ENCODE data around the gene KCNK7.
A peak's percentile ranks its signal among the peaks of the same experiment; 100 is the strongest.

KCNK7 gene

GRCh38 chr11:65617136-65617850 lies 21.7 kb upstream of the KCNK7 start:
- no peak for TF ChIP-seq Cebpa-rat (IDR thresholded peaks at IDR 0.05)
- H3K4me3 ChIP-seq: peak overlapping the region; percentile 78 to 98 (median 91)
- H3K27me3 ChIP-seq: no peaks in the 10 kb centered on the region
- H3K36me3 ChIP-seq: peaks cover 52 to 65% (median 62%) of the 10 kb centered on the region in 11 experiments
- no peaks in the 10 kb centered on the region for H3K9me3 ChIP-seq (replicated peaks in 1 of 11)
- peak overlapping the region in 9 of 11 experiments; percentile 72 to 90 (median 84); a peak in 11 of 22 replicates for H3K27ac ChIP-seq
- peaks cover 34 to 46% (median 40%) of the 10 kb centered on the region in 10 experiments for H3K4me1 ChIP-seq
- peak overlapping the region; percentile 91 to 100 (median 98) for H3K4me2 ChIP-seq
- H4K20me1 ChIP-seq: peaks cover 17 to 80% (median 72%) of the 10 kb centered on the region in 11 experiments; a peak in 21 of 22 replicates
- peak overlapping the region; percentile 76 to 93 (median 89) for H3K9ac ChIP-seq

- Histone ChIP-seq H3K27me3 (no peaks in the 10 kb centered on the region), H3K27ac (peak overlapping the region; percentile 64 to 90 (median 83); a peak in 21 of 22 replicates)
Observed at GRCh38 chr11:65616575-65617001, 21.0 kb upstream of the KCNK7 start.

GRCh38 chr11:65615950-65616574 lies 20.5 kb upstream of the KCNK7 start:
- H3K27ac ChIP-seq: peak overlapping the region; percentile 64 to 90 (median 83); a peak in 21 of 22 replicates
- H3K27me3 ChIP-seq: no peaks in the 10 kb centered on the region
- peak overlapping the region; percentile 78 to 98 (median 91) for H3K4me3 ChIP-seq
- H3K9me3 ChIP-seq (replicated peaks in 1 of 11): no peaks in the 10 kb centered on the region
- peak overlapping the region; percentile 91 to 100 (median 98) for H3K4me2 ChIP-seq
- H3K36me3 ChIP-seq: peaks cover 40 to 61% (median 55%) of the 10 kb centered on the region in 11 experiments
- TF ChIP-seq Cebpa-rat (IDR thresholded peaks at IDR 0.05): no peak
- peak overlapping the region; percentile 76 to 93 (median 89) for H3K9ac ChIP-seq
- peaks cover 44 to 58% (median 52%) of the 10 kb centered on the region in 10 experiments for H3K4me1 ChIP-seq
- H4K20me1 ChIP-seq: peaks cover 24 to 80% (median 72%) of the 10 kb centered on the region in 11 experiments; a peak in 21 of 22 replicates

More at GRCh38 chr11:65616575-65617001, 21.0 kb upstream of the KCNK7 start:
- Histone ChIP-seq H3K4me3 (peak overlapping the region; percentile 78 to 98 (median 91)), H3K4me2 (peak overlapping the region; percentile 91 to 100 (median 98)), H3K9me3 (replicated peaks in 1 of 11) (no peaks in the 10 kb centered on the region), H3K9ac (peak overlapping the region; percentile 76 to 93 (median 89)), H3K4me1 (peaks cover 41 to 53% (median 47%) of the 10 kb centered on the region in 10 experiments), H4K20me1 (peaks cover 24 to 80% (median 72%) of the 10 kb centered on the region in 11 experiments; a peak in 21 of 22 replicates), H3K36me3 (peaks cover 45 to 64% (median 58%) of the 10 kb centered on the region in 11 experiments)
- TF ChIP-seq Cebpa-rat (IDR thresholded peaks at IDR 0.05): no peak

GRCh38 chr11:65615229-65615949 lies 19.8 kb upstream of the KCNK7 start, which contains the start of gene PCNX3:
Gene PCNX3 (plus strand): TSS chr11:65615776. CDS start chr11:65616312, 536 bp downstream.
- TF ChIP-seq Cebpa-rat (IDR thresholded peaks at IDR 0.05): no peak
- Histone ChIP-seq H4K20me1 (peaks cover 29 to 80% (median 75%) of the 10 kb centered on the region in 11 experiments; a peak in 21 of 22 replicates), H3K4me2 (peak within 1 kb of the TSS; percentile 97 to 100 (median 100)), H3K4me3 (peak within 1 kb of the TSS; percentile 88 to 98 (median 95)), H3K36me3 (peaks cover 35 to 61% (median 55%) of the 10 kb centered on the region in 11 experiments), H3K27ac (peak within 1 kb of the TSS; percentile 64 to 93 (median 89)), H3K27me3 (no peaks in the 10 kb centered on the region), H3K9me3 (replicated peaks in 1 of 11) (no peaks in the 10 kb centered on the region), H3K9ac (peak within 1 kb of the TSS; percentile 89 to 95 (median 92)), H3K4me1 (peaks cover 51 to 65% (median 59%) of the 10 kb centered on the region in 10 experiments)

- H3K4me3 ChIP-seq: peak overlapping the region; percentile 81 to 98 (median 95)
- H3K4me1 ChIP-seq: peaks cover 58 to 67% (median 65%) of the 10 kb centered on the region in 10 experiments
- TF ChIP-seq Cebpa-rat (IDR thresholded peaks at IDR 0.05): no peak
- H3K9me3 ChIP-seq (replicated peaks in 1 of 11): no peaks in the 10 kb centered on the region
- peaks cover 49 to 80% (median 75%) of the 10 kb centered on the region in 11 experiments; a peak in 21 of 22 replicates for H4K20me1 ChIP-seq
- H3K27ac ChIP-seq: peak overlapping the region; percentile 77 to 93 (median 88)
- peak overlapping the region; percentile 97 to 100 (median 100) for H3K4me2 ChIP-seq
- H3K36me3 ChIP-seq: peaks cover 32 to 61% (median 54%) of the 10 kb centered on the region in 11 experiments
- peak overlapping the region; percentile 89 to 95 (median 92) for H3K9ac ChIP-seq
- H3K27me3 ChIP-seq: no peaks in the 10 kb centered on the region
Observed at GRCh38 chr11:65613091-65613928, 17.7 kb upstream of the KCNK7 start.

GRCh38 chr11:65612691-65613090 lies 17.1 kb upstream of the KCNK7 start:
- Histone ChIP-seq H3K9me3 (replicated peaks in 1 of 11) (no peaks in the 10 kb centered on the region), H3K4me2 (peak overlapping the region; percentile 97 to 100 (median 100)), H3K9ac (peak overlapping the region; percentile 89 to 95 (median 92)), H4K20me1 (peaks cover 55 to 80% (median 75%) of the 10 kb centered on the region in 11 experiments; a peak in 21 of 22 replicates), H3K36me3 (peaks cover 32 to 61% (median 54%) of the 10 kb centered on the region in 11 experiments), H3K4me3 (peak overlapping the region; percentile 81 to 98 (median 95)), H3K27ac (peak overlapping the region; percentile 77 to 93 (median 88); a peak in 17 of 22 replicates), H3K27me3 (no peaks in the 10 kb centered on the region), H3K4me1 (peaks cover 53 to 65% (median 59%) of the 10 kb centered on the region in 10 experiments)
- no peak for TF ChIP-seq Cebpa-rat (IDR thresholded peaks at IDR 0.05)

GRCh38 chr11:65611758-65612603 lies 16.4 kb upstream of the KCNK7 start:
- Histone ChIP-seq H3K9ac (peak overlapping the region; percentile 89 to 95 (median 92)), H3K4me3 (peak overlapping the region; percentile 81 to 98 (median 95)), H3K27ac (peak overlapping the region; percentile 77 to 93 (median 88); a peak in 21 of 22 replicates), H3K9me3 (replicated peaks in 1 of 11) (no peaks in the 10 kb centered on the region), H3K4me2 (peak overlapping the region; percentile 97 to 100 (median 100)), H3K27me3 (no peaks in the 10 kb centered on the region), H4K20me1 (peaks cover 56 to 80% (median 75%) of the 10 kb centered on the region in 11 experiments; a peak in 21 of 22 replicates), H3K36me3 (peaks cover 32 to 61% (median 54%) of the 10 kb centered on the region in 11 experiments), H3K4me1 (peaks cover 46 to 64% (median 52%) of the 10 kb centered on the region in 10 experiments)
- no peak for TF ChIP-seq Cebpa-rat (IDR thresholded peaks at IDR 0.05)
